Measurements from ENCODE around the gene RAI1.

RAI1 gene

DNA sequence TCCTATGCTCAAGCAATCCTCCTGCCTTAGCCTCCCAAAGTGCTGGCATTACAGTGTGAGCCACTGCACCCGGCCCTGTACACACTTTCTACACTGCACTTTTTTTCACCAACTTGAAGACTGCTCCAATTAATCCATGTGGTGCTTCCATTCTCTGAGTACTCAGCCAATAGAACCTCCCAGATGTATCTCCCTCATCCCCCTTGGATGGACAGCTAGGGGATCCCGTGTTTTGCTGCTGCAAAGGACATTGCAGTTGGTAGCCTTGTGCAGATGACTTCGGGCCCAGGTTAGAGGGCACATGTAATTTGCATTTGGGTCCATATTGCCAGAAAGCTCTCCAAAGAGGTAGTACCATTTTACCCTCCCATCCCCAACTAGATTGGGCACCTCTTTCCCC, 95.6 kb downstream of the RAI1 start:
- no peak overlapping the region for H3K4me3 ChIP-seq
- H3K9ac ChIP-seq (ENCODE audit: insufficient read length): no peak overlapping the region
- H3K27ac ChIP-seq: no peak overlapping the region
- no peak for DNase-seq (ENCODE audit: low read depth, low spot score)
- no peak for TF ChIP-seq EZH2 (IDR thresholded peaks at IDR 0.05)
- TF ChIP-seq POLR2AphosphoS5 (IDR thresholded peaks at IDR 0.05; ENCODE audit: borderline replicate concordance, low read depth, low read length): no peak
- no peak for TF ChIP-seq FOXP2 (optimal IDR thresholded peaks at IDR 0.05; ENCODE audit: control extremely low read depth, extremely low read length, insufficient read depth)
- no peaks in the 10 kb centered on the region for H3K36me3 ChIP-seq (ENCODE audit: insufficient read depth, low read length)
- no peaks in the 10 kb centered on the region for H3K9me3 ChIP-seq (ENCODE audit: low read depth, low read length)

DNA sequence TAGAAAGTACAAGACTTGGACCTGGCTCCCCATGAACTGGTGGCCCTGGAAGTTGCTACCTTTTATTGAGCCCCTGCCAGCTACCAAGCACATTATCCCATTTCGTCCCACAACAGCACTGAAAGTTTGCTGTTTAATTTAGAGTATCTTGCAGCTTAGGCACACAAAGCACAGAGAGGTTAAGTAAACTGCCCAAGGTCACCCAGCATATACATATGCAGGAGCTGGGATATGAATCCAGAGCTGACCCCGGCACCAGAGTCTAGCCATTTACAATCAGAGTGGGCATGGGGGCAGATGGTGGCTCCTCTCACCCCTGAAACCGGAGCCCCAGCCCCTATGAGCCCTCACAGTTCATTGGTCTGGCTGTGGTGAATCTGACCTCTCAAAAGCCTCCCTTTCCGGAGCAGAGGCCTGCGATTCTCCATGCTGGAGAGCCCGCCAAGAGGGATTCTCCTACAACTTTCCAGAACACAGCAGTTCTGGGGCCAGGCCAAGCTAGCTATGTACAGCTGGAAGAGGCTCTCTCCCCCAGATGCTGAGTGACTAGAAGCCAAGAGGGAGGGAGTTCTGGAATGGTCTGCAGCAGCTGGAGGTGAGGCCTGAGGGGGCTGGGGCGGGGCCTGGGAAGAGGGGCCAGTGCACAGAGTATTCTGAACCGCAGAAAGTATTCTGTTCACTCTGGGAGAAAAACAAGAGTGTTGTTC, 97.2 kb downstream of the RAI1 start:
- H3K4me3 ChIP-seq: no peak overlapping the region
- H3K9me3 ChIP-seq (ENCODE audit: low read depth, low read length): no peaks in the 10 kb centered on the region
- H3K27ac ChIP-seq: peak overlapping the region; percentile 57
- no peak overlapping the region for H3K9ac ChIP-seq (ENCODE audit: insufficient read length)
- DNase-seq (ENCODE audit: low read depth, low spot score): no peak
- no peak for TF ChIP-seq FOXP2 (optimal IDR thresholded peaks at IDR 0.05; ENCODE audit: control extremely low read depth, extremely low read length, insufficient read depth)
- no peak for TF ChIP-seq EZH2 (IDR thresholded peaks at IDR 0.05)
- no peak for TF ChIP-seq POLR2AphosphoS5 (IDR thresholded peaks at IDR 0.05; ENCODE audit: borderline replicate concordance, low read depth, low read length)
- no peaks in the 10 kb centered on the region for H3K36me3 ChIP-seq (ENCODE audit: insufficient read depth, low read length)

DNA sequence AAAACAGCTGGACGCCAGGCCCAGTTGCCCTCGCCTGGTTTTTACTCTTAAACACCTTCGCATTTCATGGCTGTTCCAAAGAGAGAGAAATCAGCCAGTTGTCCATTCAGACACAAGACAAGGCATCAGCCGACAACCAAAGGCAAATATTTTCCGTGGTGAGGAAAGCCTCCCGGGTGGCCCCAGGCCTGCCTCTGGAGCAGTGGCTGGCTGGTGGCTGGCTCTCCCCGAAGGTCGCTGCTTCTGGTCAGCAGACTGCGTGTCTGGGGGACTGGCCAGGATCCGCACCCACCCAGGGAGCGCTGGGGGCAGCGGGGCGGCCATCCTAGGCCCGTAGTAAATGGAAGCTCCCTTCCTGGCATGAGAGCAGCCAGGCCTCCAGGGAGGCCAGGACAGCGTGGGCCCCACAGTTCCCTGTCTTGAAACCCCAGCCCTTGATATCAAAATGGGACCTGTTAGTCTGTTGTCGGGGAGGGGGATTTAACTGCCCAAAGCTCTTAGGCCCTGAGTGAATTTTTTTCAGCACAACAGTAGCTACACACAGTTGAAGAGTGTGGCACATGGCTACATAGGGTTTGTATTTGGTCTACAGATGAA, 97.9 kb downstream of the RAI1 start:
- Histone ChIP-seq H3K9ac (ENCODE audit: insufficient read length) (no peak overlapping the region), H3K4me3 (no peak overlapping the region), H3K36me3 (ENCODE audit: insufficient read depth, low read length) (no peaks in the 10 kb centered on the region), H3K27ac (peak overlapping the region; percentile 57), H3K9me3 (ENCODE audit: low read depth, low read length) (no peaks in the 10 kb centered on the region)
- no peak for TF ChIP-seq POLR2AphosphoS5 (IDR thresholded peaks at IDR 0.05; ENCODE audit: borderline replicate concordance, low read depth, low read length)
- DNase-seq (ENCODE audit: low read depth, low spot score): no peak

DNA sequence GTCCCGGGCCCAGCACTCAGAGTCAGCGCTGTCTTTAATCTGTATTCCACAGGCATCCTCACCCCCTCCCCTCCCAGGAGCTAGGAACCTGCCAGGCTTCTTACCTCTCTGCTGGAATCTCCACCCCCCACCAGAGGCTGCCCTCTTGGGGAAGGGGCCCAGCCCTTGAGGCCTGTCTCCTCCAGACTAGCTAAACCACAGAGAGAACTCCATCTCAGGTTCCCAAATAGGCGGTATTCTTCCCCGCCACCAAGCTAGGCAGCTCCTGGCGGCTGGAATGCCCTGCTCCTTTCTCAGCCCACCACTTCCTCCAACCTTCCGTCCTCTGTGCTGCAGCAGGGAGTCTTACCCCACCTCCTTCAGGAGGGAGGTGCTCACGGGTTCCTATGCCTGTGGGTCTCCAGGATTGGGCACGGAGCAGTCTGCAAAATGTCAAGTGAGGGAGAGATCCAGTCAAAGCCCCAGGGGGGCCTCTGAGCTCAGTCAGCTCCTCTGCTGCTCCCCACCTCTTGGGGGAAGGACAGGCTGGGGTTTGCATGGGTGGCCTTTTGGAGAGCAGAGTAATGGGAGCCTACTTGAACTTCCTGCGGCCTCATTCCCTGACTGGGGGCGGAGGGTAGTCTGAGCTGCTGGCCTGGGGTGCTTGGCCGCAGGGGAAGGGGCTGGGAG, 99.8 kb downstream of the RAI1 start:
- Histone ChIP-seq H3K9me3 (ENCODE audit: low read depth, low read length) (no peaks in the 10 kb centered on the region), H3K36me3 (ENCODE audit: insufficient read depth, low read length) (no peaks in the 10 kb centered on the region), H3K4me3 (peak overlapping the region; percentile 84), H3K27ac (peak overlapping the region; percentile 81), H3K9ac (ENCODE audit: insufficient read length) (no peak overlapping the region)
- no peak for TF ChIP-seq POLR2AphosphoS5 (IDR thresholded peaks at IDR 0.05; ENCODE audit: borderline replicate concordance, low read depth, low read length)
- no peak for TF ChIP-seq FOXP2 (optimal IDR thresholded peaks at IDR 0.05; ENCODE audit: control extremely low read depth, extremely low read length, insufficient read depth)
- no peak for TF ChIP-seq EZH2 (IDR thresholded peaks at IDR 0.05)
- DNase-seq (ENCODE audit: low read depth, low spot score): peak; percentile 39

DNA sequence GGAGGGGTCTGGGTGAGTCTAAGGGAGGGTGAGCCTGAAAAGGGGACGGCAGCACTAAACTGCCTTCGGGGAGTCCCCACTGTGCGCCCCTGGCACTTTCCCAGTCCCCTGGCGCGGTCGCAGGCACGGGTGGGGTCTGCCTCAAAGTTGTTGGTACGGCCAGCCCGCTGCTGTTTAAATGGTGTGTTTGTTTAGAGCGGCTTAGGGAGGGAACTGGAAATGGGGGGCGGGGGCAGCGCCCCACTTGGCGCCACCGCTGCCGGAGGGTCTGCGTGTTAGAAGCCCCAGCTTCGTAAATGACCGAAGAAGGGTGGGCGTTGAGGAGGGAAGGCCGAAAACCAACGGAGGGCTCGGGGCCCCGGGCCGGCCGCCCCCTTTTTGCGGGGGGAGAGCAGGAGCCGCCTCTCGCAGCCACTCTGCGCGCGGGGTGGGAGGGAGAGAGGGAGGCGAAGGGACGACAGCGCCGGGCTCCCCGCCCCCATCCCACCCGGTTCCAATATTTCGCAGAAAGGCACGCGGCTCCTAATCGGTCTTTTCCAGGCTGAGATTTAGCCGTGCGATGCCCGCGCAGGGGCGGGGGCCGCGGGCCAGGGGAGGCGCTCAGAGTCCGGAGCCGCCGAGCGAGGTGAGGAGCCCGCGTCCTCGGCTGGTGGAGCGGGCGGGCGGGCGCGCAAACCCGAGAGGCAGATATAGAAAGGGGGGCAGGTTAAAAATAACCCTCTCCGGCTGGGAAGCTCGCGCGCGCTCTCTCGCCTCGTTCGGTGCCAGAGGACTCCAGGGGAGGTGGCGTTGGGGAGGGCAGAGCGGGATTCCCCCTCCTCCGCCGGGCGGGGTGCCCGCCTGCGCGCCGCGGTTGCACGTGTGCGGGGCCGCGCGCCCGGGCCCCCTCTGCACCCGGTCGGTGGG, 100.6 kb downstream of the RAI1 start:
- peak overlapping the region; percentile 37 for H3K9ac ChIP-seq (ENCODE audit: insufficient read length)
- TF ChIP-seq EZH2 (IDR thresholded peaks at IDR 0.05) (no peak), POLR2AphosphoS5 (IDR thresholded peaks at IDR 0.05; ENCODE audit: borderline replicate concordance, low read depth, low read length) (no peak), FOXP2 (optimal IDR thresholded peaks at IDR 0.05; ENCODE audit: control extremely low read depth, extremely low read length, insufficient read depth) (no peak)
- peak overlapping the region; percentile 81 for H3K27ac ChIP-seq
- DNase-seq (ENCODE audit: low read depth, low spot score): no peak
- H3K4me3 ChIP-seq: peak overlapping the region; percentile 84
- no peaks in the 10 kb centered on the region for H3K9me3 ChIP-seq (ENCODE audit: low read depth, low read length)
- no peaks in the 10 kb centered on the region for H3K36me3 ChIP-seq (ENCODE audit: insufficient read depth, low read length)

DNA sequence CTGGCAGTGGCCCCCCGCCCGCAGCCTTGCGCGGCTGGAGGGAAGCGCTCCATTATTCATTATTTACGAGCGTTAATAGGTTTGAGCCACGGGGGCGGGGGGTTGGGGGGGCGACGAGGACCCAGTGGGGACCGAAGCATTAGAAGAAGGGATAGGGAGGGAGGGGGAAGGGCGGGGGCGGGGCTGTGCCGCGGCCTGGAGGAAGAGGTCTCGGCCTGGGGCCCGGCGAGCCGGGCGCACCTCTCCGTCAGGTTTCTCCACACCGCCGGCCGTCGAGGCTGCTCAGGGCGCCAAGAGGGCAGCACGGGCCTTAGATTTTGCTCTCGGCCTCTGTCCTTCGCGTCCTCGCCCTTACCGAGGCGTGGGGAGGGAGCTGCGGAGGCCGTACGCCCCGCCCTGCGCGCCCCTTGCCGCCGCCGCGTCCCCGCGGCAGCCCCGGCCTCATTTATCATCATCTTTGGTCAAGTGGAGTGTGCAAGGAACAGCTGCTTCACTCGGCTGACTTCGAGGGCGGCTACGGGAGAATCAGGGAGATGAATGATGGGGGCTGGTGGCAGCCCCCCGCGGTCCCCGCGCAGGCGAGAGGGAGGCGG, 101.4 kb downstream of the RAI1 start:
- no peak overlapping the region for H3K9ac ChIP-seq (ENCODE audit: insufficient read length)
- no peak for DNase-seq (ENCODE audit: low read depth, low spot score)
- no peaks in the 10 kb centered on the region for H3K36me3 ChIP-seq (ENCODE audit: insufficient read depth, low read length)
- H3K27ac ChIP-seq: peak overlapping the region; percentile 81; the same call in 1 of the 2 replicates
- no peak for TF ChIP-seq FOXP2 (optimal IDR thresholded peaks at IDR 0.05; ENCODE audit: control extremely low read depth, extremely low read length, insufficient read depth)
- no peak for TF ChIP-seq EZH2 (IDR thresholded peaks at IDR 0.05)
- TF ChIP-seq POLR2AphosphoS5 (IDR thresholded peaks at IDR 0.05; ENCODE audit: borderline replicate concordance, low read depth, low read length): no peak
- no peaks in the 10 kb centered on the region for H3K9me3 ChIP-seq (ENCODE audit: low read depth, low read length)
- peak overlapping the region; percentile 84 for H3K4me3 ChIP-seq

DNA sequence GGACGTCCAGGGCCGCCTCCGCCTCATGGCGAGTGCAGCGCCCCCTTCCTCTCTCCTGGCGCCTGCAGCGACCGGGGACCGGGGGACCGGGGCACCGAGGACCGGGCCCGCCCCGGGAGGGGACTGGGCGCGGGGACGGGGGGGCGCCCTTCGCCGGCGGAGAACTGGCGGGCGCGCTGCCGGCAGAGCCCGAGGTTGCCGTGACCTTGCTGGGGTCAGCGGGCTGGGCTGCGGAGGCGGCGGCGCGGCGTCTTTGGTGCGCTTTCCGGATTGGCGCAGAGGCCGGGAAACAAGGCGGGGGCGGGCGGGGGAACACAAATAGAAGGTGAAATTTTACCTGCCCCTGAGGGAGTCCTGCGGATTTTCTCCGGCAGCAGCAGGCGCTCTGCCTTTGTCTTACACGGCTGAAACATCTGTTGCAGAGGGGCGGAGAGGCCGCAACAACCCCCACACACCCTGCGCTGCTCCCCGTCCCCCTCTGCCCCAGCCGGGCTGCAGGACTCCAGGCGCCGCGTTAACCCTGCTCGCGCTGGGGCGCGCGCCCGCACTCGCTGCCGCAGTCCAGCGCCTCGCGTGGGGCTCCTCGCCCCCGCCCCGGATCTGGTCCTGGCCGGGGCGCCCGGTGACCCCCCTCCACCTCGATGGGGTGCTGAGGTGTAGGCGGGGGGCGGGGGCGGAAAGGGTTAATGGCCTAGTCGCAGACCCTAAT, 102.0 kb downstream of the RAI1 start:
- H3K9me3 ChIP-seq (ENCODE audit: low read depth, low read length): no peaks in the 10 kb centered on the region
- no peak for DNase-seq (ENCODE audit: low read depth, low spot score)
- H3K36me3 ChIP-seq (ENCODE audit: insufficient read depth, low read length): no peaks in the 10 kb centered on the region
- H3K27ac ChIP-seq: peak overlapping the region; percentile 69; the same call in 1 of the 2 replicates
- H3K9ac ChIP-seq (ENCODE audit: insufficient read length): no peak overlapping the region
- no peak for TF ChIP-seq FOXP2 (optimal IDR thresholded peaks at IDR 0.05; ENCODE audit: control extremely low read depth, extremely low read length, insufficient read depth)
- no peak for TF ChIP-seq POLR2AphosphoS5 (IDR thresholded peaks at IDR 0.05; ENCODE audit: borderline replicate concordance, low read depth, low read length)
- TF ChIP-seq EZH2 (IDR thresholded peaks at IDR 0.05): no peak
- H3K4me3 ChIP-seq: peak overlapping the region; percentile 84
